Activated CD4-positive, alpha-beta T cell treated with anti-CD3 and anti-CD28 coated beads, Interleukin-2, Interleukin-4, amounts not matched to agents 100 ng/mL and 50 ng/mL, durations not matched to agents 16 hours and 8 hours (primary cell): ENCODE measurements around the gene GPATCH3.
"Not testable (repeated sequence)": the region's sequence is repeated elsewhere in the genome, so short reads cannot be mapped to it uniquely, and the experiment has no call there.

Source experiments
- DNase-seq: peaks from one replicate; pipeline ENCODE4 v3.0.0-alpha.2; 2020; ENCODE audit warnings: low spot score

The GPATCH3 gene

GRCh38 chr1:26912147-26912490 lies 11.9 kb upstream of the GPATCH3 start:
- DNase-seq: no peak

GRCh38 chr1:26911399-26912146 lies 11.3 kb upstream of the GPATCH3 start:
- no peak for DNase-seq

GRCh38 chr1:26910343-26911160 lies 10.3 kb upstream of the GPATCH3 start:
- no peak for DNase-seq

- DNase-seq: no peak
Measured at GRCh38 chr1:26909951-26910342, 9.7 kb upstream of the GPATCH3 start.

- DNase-seq: no peak
Measured at GRCh38 chr1:26907071-26907917, 7.0 kb upstream of the GPATCH3 start.

GRCh38 chr1:26900815-26901511 lies 696 bp upstream of the GPATCH3 start:
- DNase-seq: no peak

- no peak for DNase-seq
Measured at GRCh38 chr1:26897351-26897750, 2.9 kb downstream of the GPATCH3 start.

GRCh38 chr1:26894263-26894662 lies 6.0 kb downstream of the GPATCH3 start:
- no peak for DNase-seq

- no peak for DNase-seq
Measured at GRCh38 chr1:26890467-26890796, 9.8 kb downstream of the GPATCH3 start.

GRCh38 chr1:26889551-26890466 lies 10.5 kb downstream of the GPATCH3 start, which contains the start of gene GPN2:
GPN2 (minus strand) TSS chr1:26890283; CDS start chr1:26890096, 187 bp downstream.
- DNase-seq: peak; percentile 87

GRCh38 chr1:26888231-26888630 lies 12.0 kb downstream of the GPATCH3 start:
- no peak for DNase-seq

- DNase-seq: peak; percentile 19
Measured at GRCh38 chr1:26887125-26887524, 13.1 kb downstream of the GPATCH3 start.

GRCh38 chr1:26882696-26883463 lies 17.4 kb downstream of the GPATCH3 start:
- no peak for DNase-seq

- DNase-seq: not testable (repeated sequence)
Measured at GRCh38 chr1:26881611-26882010, 18.7 kb downstream of the GPATCH3 start.

GRCh38 chr1:26879793-26880192 lies 20.5 kb downstream of the GPATCH3 start:
- DNase-seq: no peak

GRCh38 chr1:26877326-26877725 lies 22.9 kb downstream of the GPATCH3 start:
- no peak for DNase-seq

- DNase-seq: no peak
Measured at GRCh38 chr1:26874896-26875295, 25.4 kb downstream of the GPATCH3 start.

GRCh38 chr1:26873097-26873496 lies 27.2 kb downstream of the GPATCH3 start:
- DNase-seq: not testable (repeated sequence)

- DNase-seq: peak; percentile 98
Measured at GRCh38 chr1:26864610-26865480, 35.4 kb downstream of the GPATCH3 start.
